ENCODE data around the gene PTPN21. TPM values are rescaled to one million over a fixed set of nuclear protein-coding genes. Genes with fewer than 3 reads are reported as not detected.

The PTPN21 gene
- polyA plus RNA-seq, 4 donors, result 33.9 to 38.9 (median 36.7) TPM

DNA sequence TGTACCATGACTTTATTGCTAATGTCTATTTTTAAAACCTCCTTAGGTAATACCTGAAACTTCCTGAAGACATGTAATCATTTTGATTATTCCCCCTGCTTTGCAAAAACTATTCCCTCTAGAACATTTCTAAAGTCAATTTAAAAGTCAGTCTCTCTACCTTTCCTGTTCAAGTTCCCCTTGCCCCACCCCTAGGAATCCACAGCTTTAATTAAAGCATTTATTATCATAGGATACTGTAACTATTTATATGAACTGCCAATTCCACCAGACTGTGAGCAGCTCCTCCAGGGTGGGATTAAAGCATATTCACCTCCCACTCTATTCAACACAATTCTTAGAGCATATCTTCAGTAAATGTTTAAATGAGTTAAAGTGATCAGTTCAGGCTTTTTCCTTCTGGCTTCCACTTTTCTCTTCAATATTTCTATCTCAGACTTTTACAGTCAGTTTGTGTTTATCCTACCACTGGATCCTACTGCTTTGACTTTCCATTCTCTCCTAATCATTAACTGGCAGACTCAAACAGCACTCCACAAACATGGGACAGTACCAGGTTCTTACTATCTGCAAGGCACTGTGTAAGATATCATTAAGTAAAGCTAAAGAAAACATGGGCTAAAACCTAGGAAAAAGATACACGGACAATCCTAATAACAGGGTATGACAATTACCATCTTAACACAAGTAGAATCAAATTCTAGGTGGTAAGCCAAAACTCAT, 39.1 kb downstream of the PTPN21 start:
- no peak for DNase-seq (ENCODE audit: low read depth in 4 of 4, low spot score in 3 of 4)

DNA sequence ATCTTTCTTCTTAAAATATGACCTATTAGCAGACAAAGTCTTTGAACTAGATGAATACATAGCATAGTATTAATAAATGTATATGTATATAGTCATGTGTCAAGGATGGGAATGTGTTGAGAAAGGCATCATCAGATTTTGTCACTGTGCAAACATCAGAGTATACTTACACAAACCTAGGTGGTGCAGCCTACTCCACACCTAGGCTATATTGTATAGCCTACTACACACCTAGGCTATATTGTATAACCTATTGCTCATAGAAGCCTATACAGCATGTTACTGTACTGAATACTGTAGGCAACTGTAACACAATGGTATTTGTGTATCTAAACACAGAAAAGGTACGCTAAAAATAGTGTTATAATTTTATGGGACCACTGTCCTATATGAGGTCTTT, 47.6 kb downstream of the PTPN21 start:
- DNase-seq (ENCODE audit: low read depth in 4 of 4, low spot score in 3 of 4), result no peak

- no peak for DNase-seq (ENCODE audit: low read depth in 4 of 4, low spot score in 3 of 4)
Measured at GRCh38 chr14:88505621-88506020, 49.2 kb downstream of the PTPN21 start.

GRCh38 chr14:88504602-88505001, 50.2 kb downstream of the PTPN21 start:
- DNase-seq (ENCODE audit: low read depth in 4 of 4, low spot score in 3 of 4), result no peak

- DNase-seq (ENCODE audit: low read depth in 4 of 4, low spot score in 3 of 4), result no peak
Measured at GRCh38 chr14:88503754-88504406, 50.9 kb downstream of the PTPN21 start.

- DNase-seq (ENCODE audit: low read depth in 4 of 4, low spot score in 3 of 4), result no peak
Measured at GRCh38 chr14:88502740-88503139, 52.1 kb downstream of the PTPN21 start.

DNA sequence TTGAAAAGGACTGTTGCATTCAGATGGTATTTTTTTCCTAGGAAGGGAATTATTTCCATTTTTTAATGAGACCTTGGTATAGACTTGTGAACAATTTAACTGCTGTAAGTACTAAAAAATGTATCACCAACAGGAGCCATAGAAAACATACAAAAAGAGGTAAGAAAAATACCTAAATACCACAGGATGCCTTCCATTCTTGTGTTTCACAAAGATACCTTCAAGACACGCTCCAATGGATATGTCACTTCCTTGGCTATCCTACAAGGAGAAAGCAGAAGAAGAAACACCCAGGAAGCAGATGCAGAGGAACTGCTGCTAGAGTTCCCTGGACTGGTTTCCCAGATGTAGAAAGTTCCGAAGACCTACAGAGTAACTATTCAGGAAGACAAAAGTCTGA, 54.2 kb downstream of the PTPN21 start:
- no peak for DNase-seq (ENCODE audit: low read depth in 4 of 4, low spot score in 3 of 4)

- DNase-seq (ENCODE audit: low read depth in 4 of 4, low spot score in 3 of 4), result no peak
Measured at GRCh38 chr14:88499225-88499624, 55.6 kb downstream of the PTPN21 start.

DNA sequence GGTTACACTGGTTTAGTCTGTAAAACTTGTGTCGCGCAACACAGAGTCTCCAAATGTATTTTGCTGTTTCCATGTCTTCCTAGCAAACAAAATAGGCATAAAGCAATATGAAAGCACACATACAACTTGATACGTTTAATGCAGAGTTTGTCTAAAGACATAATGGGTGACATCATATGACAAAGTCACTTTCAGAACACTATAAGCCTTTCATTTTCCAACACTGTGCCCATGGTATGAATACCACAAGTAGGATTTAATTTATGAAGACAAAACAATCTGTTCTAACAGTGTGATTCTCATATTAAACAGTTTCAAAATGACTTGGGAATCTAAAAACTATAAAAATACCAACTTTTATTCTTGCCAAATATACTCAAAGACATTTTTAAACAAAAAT, 58.4 kb downstream of the PTPN21 start:
- no peak for DNase-seq (ENCODE audit: low read depth in 4 of 4, low spot score in 3 of 4)

GRCh38 chr14:88493392-88494185, 61.2 kb downstream of the PTPN21 start:
- no peak for DNase-seq (ENCODE audit: low read depth in 4 of 4, low spot score in 3 of 4)

GRCh38 chr14:88492272-88493089, 62.3 kb downstream of the PTPN21 start:
- peak; percentile 52 to 65 (median 60) for DNase-seq (ENCODE audit: low read depth in 4 of 4, low spot score in 3 of 4)

DNA sequence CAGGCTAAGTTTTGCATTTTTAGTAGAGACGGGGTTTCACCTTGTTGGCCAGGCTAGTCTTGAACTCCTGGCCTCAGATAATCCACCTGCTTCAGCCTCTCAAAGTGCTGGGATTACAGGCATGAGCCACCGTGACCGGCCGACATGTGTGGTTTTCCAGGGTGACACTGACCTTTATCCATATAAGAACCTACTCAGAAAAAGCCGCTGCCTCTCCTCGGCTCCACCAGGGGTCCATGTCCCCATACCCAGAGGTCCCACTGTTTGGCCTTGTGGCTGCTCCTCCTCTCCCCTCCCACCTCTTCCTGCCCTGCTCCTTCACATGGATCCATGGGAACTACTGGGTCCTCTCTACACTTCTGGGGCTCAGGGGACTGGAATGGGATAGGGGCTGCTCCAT, 64.6 kb downstream of the PTPN21 start:
- DNase-seq (ENCODE audit: low read depth in 4 of 4, low spot score in 3 of 4), result no peak

GRCh38 chr14:88488897-88489296, 65.9 kb downstream of the PTPN21 start:
- no peak for DNase-seq (ENCODE audit: low read depth in 4 of 4, low spot score in 3 of 4)

GRCh38 chr14:88488081-88488480, 66.7 kb downstream of the PTPN21 start:
- no peak for DNase-seq (ENCODE audit: low read depth in 4 of 4, low spot score in 3 of 4)

DNA sequence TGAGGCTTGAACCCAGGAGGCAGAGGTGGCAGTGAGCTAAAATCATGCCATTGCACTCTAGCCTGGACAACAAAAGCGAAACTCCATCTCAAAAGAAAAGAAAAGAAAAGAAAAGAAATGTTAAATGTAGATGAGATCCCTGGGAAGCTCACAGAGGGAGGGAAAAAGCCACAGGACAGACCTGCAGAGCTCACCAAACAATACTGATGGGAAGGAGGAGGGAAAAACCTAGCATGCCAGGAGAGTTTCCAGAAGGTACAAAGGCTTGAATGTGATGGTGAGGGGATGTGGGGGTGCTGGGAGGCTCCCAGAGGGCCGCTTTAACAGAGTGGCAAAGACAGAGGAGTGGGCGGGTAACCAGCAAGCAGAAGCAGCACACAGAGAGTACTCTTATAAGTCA, 72.3 kb downstream of the PTPN21 start:
- no peak for DNase-seq (ENCODE audit: low read depth in 4 of 4, low spot score in 3 of 4)

DNA sequence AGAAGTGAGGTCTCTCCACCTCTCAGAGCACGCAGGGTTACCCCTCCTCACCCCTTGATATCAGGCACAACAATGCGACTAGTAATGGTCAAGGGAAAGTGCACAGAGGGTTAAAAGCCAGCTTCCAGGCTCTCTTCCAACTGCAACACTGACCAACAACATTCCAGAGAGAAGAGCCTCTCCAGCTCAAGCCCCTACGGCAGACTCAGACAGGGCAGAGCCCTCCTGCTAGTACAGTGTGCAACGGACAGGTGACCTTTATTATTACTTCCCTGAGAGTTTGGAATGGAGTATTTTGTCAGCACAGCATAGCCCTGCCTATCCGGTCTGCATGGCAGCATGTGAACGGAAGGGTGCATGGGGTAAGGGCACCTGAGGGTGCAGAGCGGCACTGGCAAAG, 73.0 kb downstream of the PTPN21 start:
- DNase-seq (ENCODE audit: low read depth in 4 of 4, low spot score in 3 of 4), result no peak

- DNase-seq (ENCODE audit: low read depth in 4 of 4, low spot score in 3 of 4), result no peak
Measured at GRCh38 chr14:88481059-88481458, 73.7 kb downstream of the PTPN21 start.

- no peak for DNase-seq (ENCODE audit: low read depth in 4 of 4, low spot score in 3 of 4)
Measured at GRCh38 chr14:88479574-88479987, 75.2 kb downstream of the PTPN21 start.

- DNase-seq (ENCODE audit: low read depth in 4 of 4, low spot score in 3 of 4), result no peak
Measured at GRCh38 chr14:88478931-88479330, 75.9 kb downstream of the PTPN21 start.

DNA sequence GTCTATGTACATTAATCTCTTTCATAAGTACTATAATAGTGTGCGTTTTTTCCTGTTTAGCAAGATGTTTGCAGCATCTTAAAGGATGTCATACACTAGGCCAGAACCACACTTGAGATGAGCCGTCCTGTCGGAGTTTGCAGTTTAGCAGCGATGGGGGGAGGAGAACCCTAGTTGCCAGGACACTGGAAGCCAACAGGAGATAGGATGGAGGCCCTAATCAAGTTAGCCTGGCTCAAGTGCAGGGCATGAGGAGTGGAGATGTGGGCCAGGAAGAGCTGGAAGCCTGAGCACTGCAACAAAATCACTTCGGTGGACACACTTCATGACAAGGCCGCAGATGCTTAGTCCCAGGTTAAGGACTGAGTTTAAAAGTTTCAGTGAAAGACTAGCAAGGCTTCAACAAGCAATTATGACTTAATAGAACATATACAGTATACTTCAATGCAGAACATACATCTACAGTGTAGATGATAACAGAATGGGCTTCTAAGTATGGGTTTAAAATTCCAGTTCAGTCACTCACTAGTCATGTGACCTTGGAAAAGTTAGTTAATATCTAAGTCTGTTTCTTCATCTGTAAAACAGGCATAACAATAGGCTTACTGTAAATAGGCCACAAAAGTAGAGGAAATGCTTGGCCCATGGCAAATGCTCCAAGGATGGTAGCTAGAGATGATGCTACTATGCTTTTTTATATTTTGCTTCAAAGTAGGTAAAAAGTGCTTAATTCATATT, 77.1 kb downstream of the PTPN21 start:
- DNase-seq (ENCODE audit: low read depth in 4 of 4, low spot score in 3 of 4), result no peak

Measured in right renal pelvis (tissue), 4 donors.